Activated naive CD4-positive, alpha-beta T cell (primary cell): Measurements from ENCODE around the gene AGAP2.
A peak's percentile ranks its signal among the peaks of the same experiment; 100 is the strongest.
"Not testable (repeated sequence)": the region's sequence is repeated elsewhere in the genome, so short reads cannot be mapped to it uniquely, and the experiment has no call there.

Source experiments
- DNase-seq, 4 experiments: peaks; one replicate each; lab custom pipeline; 2025; lab: John Stamatoyannopoulos, UW

AGAP2 gene

GRCh38 chr12:57694459-57695019 lies 44.0 kb downstream of the AGAP2 start:
- DNase-seq: no peak

GRCh38 chr12:57693659-57694458 lies 44.7 kb downstream of the AGAP2 start, which contains the start of gene OS9:
Gene OS9 (plus strand): TSS chr12:57694132. CDS start chr12:57694162, 30 bp downstream.
- DNase-seq: peak; percentile 66 to 94 (median 86)

- no peak for DNase-seq
Measured at GRCh38 chr12:57693317-57693658, 45.3 kb downstream of the AGAP2 start.

- no peak for DNase-seq
Measured at GRCh38 chr12:57692500-57692899, 46.0 kb downstream of the AGAP2 start.

GRCh38 chr12:57688931-57689330 lies 49.6 kb downstream of the AGAP2 start:
- DNase-seq: no peak

- no peak for DNase-seq
Measured at GRCh38 chr12:57687862-57688261, 50.7 kb downstream of the AGAP2 start.

- DNase-seq: no peak
Measured at GRCh38 chr12:57679697-57680096, 58.8 kb downstream of the AGAP2 start.

GRCh38 chr12:57677947-57678346 lies 60.6 kb downstream of the AGAP2 start:
- not testable (repeated sequence) for DNase-seq

GRCh38 chr12:57674691-57675090 lies 63.9 kb downstream of the AGAP2 start:
- no peak for DNase-seq
